Breast epithelium (tissue), 3 donors: Measurements from ENCODE around the gene ARID1B.

Source experiments
- CTCF ChIP-seq, 3 donors: fragments of 450-650 bp; IDR thresholded peaks; one replicate each; pipeline ENCODE4 v1.5.1; 2016 to 2017; ENCODE audit warnings: antibody characterized with exemption in 3 of 3, mild to moderate bottlenecking in 3 of 3, moderate library complexity in 3 of 3
- POLR2A ChIP-seq: fragments of 450-650 bp; IDR thresholded peaks from one replicate; pipeline ENCODE4 v1.6.1; 2016; ENCODE audit warnings: antibody characterized with exemption, mild to moderate bottlenecking, moderate library complexity
- POLR2AphosphoS5 ChIP-seq, 3 donors: sonication (generic); formaldehyde crosslinking; IDR thresholded peaks; one replicate each; pipeline ENCODE4 v1.6.1; 2017; ENCODE audit warnings: antibody characterized with exemption in 3 of 3

GRCh38 chr6:157245436-157245835 is 468.3 kb downstream of the ARID1B start:
- TF ChIP-seq CTCF (IDR thresholded peaks at IDR 0.05) (no peak), POLR2AphosphoS5 (IDR thresholded peaks at IDR 0.05) (no peak), POLR2A (no peak)
